Panc1 (cell line): ENCODE measurements around the gene DAB2IP. TPM values are rescaled to one million over a fixed set of nuclear protein-coding genes. Genes with fewer than 3 reads are reported as not detected.

Experiments used
- ATAC-seq: fragments of 200-7000 bp; cut with Tn5 transposase; 2 replicates; pipeline ENCODE4 v1.9.1; 2020; ENCODE audit warnings: mild to moderate bottlenecking, moderate library complexity
- BruUV-seq: library from RNA; stranded (reverse); fragments of 400-500 nt; replicated peaks from 2 replicates; lab custom pipeline; 2021; lab: Mats Ljungman, UMichigan
- CTCF ChIA-PET: fragments of 300-600 bp; sonication (Branson Sonifier 250); formaldehyde crosslinking; loops from one replicate; lab custom pipeline; 2022; ENCODE audit warnings: antibody characterized with exemption; lab: Charles Lee
- POLR2A ChIA-PET: fragments of 300-600 bp; sonication (Branson Sonifier 250); formaldehyde crosslinking; loops from one replicate; lab custom pipeline; 2022; ENCODE audit warnings: antibody characterized with exemption; lab: Charles Lee
- DNase-seq: peaks from one replicate; pipeline ENCODE4 v3.0.0-alpha.2; 2010; ENCODE audit warnings: low read depth, low spot score
- H3K27ac ChIP-seq: 2 replicates; pipeline ENCODE4 v1.5.1; 2011; ENCODE audit warnings: mild to moderate bottlenecking, low read length, inconsistent platforms
- H3K27me3 ChIP-seq: fragments of 200-500 bp; sonication (Bioruptor generic); 2 replicates; pipeline ENCODE4 v1.6.0; 2014; ENCODE audit warnings: low read length, inconsistent platforms; ENCODE audit not compliant: control insufficient read depth, insufficient read depth
- H3K36me3 ChIP-seq: fragments of 200-500 bp; sonication (Bioruptor generic); 2 replicates; pipeline ENCODE4 v1.5.1; 2014; ENCODE audit warnings: inconsistent platforms, mild to moderate bottlenecking, low read length, moderate library complexity; ENCODE audit not compliant: control insufficient read depth, insufficient read depth
- H3K4me1 ChIP-seq: 2 replicates; pipeline ENCODE4 v1.5.1; 2011; ENCODE audit warnings: inconsistent platforms, mild to moderate bottlenecking, low read length, moderate library complexity; ENCODE audit not compliant: control insufficient read depth, insufficient read depth
- H3K4me3 ChIP-seq, 2 experiments: 2 replicates each; pipeline ENCODE4 v1.5.1; 2011 to 2012; ENCODE audit warnings: low read depth in 2 of 2, low read length in 2 of 2, mild to moderate bottlenecking in 2 of 2, inconsistent platforms in 1 of 2, moderate library complexity in 1 of 2
- H3K9me3 ChIP-seq: fragments of 200-500 bp; sonication (Bioruptor generic); 2 replicates; pipeline ENCODE4 v1.5.1; 2014; ENCODE audit warnings: low read depth, mild to moderate bottlenecking, inconsistent platforms, low read length, moderate library complexity; ENCODE audit not compliant: control insufficient read depth, insufficient read depth
- POLR2AphosphoS5 ChIP-seq: IDR thresholded peaks from 2 replicates; pipeline ENCODE4 v1.6.1; 2012; ENCODE audit warnings: mild to moderate bottlenecking, low read depth, low read length, moderate library complexity
- SIN3A ChIP-seq: IDR thresholded peaks from 2 replicates; pipeline ENCODE4 v1.6.1; 2012; ENCODE audit warnings: low read depth, mild to moderate bottlenecking, low read length, moderate library complexity, borderline replicate concordance; ENCODE audit not compliant: insufficient read depth
- TCF7L2 ChIP-seq: IDR thresholded peaks from 2 replicates; pipeline ENCODE4 v1.6.1; 2011; ENCODE audit warnings: mild to moderate bottlenecking, low read depth, low read length, inconsistent platforms
- in situ Hi-C: cut with HindIII; loops from 2 replicates; pipeline ENCODE4 v1.10.0; 2016; ENCODE audit warnings: low sequenced_read_pairs, low pct_unique_long_range_greater_than_20kb
- intact Hi-C: fragments of 100-400 bp; cut with micrococcal nuclease; formaldehyde crosslinking; loops from one replicate; pipeline ENCODE4 v1.10.0; 2022; ENCODE audit not compliant: unreplicated experiment
- total RNA-seq: library from RNA; stranded (reverse); gene quantifications from one replicate; pipeline ENCODE4 v1.2.1, GENCODE V29; 2021; ENCODE audit not compliant: unreplicated experiment
- TF ChIP-seq, protein P1 (sequence below): fragments of 450-650 bp; IDR thresholded peaks from 2 replicates; pipeline ENCODE4 v1.5.1; 2017; ENCODE audit warnings: mild to moderate bottlenecking
- TF ChIP-seq, protein P2 (sequence below), 2 experiments: IDR thresholded peaks; 2 replicates each; pipeline ENCODE4 v1.6.1; 2011 to 2012; ENCODE audit warnings: low read depth in 2 of 2, control low read depth in 1 of 2, low read length in 1 of 2, mild to moderate bottlenecking in 1 of 2, moderate library complexity in 1 of 2; ENCODE audit not compliant: insufficient read depth in 1 of 2

DAB2IP gene
- total RNA-seq, 1 experiment from 2014 or later: 18.4 TPM

DNA sequence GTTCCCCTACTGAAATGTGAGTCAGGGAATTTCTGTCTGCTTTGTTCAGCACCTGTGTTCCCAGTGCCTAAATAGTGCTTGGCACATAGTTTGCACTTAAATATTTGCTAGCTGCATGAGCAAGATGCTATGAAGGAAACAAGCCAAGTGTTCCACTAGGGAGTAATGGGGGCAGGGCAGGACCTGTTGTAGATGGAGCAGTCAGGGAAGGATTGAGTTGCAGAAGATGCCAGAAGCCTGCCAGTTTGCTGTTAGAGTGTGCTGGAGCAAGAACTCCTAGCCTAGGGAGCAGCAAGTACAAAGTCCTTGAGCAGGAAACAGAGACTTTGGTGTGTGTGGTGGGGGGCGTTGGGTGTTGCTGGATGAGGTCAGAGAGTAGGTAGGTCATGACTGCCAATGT, 87.5 kb downstream of the DAB2IP start:
- DNase-seq (no peak), ATAC-seq (no peak)
- no peak overlapping the region for H3K4me3 ChIP-seq
- no TSS peak for BruUV-seq
- no peak for TF ChIP-seq POLR2AphosphoS5
- TF ChIP-seq, protein P1, sequence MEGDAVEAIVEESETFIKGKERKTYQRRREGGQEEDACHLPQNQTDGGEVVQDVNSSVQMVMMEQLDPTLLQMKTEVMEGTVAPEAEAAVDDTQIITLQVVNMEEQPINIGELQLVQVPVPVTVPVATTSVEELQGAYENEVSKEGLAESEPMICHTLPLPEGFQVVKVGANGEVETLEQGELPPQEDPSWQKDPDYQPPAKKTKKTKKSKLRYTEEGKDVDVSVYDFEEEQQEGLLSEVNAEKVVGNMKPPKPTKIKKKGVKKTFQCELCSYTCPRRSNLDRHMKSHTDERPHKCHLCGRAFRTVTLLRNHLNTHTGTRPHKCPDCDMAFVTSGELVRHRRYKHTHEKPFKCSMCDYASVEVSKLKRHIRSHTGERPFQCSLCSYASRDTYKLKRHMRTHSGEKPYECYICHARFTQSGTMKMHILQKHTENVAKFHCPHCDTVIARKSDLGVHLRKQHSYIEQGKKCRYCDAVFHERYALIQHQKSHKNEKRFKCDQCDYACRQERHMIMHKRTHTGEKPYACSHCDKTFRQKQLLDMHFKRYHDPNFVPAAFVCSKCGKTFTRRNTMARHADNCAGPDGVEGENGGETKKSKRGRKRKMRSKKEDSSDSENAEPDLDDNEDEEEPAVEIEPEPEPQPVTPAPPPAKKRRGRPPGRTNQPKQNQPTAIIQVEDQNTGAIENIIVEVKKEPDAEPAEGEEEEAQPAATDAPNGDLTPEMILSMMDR: no peak
- TF ChIP-seq, protein P2, sequence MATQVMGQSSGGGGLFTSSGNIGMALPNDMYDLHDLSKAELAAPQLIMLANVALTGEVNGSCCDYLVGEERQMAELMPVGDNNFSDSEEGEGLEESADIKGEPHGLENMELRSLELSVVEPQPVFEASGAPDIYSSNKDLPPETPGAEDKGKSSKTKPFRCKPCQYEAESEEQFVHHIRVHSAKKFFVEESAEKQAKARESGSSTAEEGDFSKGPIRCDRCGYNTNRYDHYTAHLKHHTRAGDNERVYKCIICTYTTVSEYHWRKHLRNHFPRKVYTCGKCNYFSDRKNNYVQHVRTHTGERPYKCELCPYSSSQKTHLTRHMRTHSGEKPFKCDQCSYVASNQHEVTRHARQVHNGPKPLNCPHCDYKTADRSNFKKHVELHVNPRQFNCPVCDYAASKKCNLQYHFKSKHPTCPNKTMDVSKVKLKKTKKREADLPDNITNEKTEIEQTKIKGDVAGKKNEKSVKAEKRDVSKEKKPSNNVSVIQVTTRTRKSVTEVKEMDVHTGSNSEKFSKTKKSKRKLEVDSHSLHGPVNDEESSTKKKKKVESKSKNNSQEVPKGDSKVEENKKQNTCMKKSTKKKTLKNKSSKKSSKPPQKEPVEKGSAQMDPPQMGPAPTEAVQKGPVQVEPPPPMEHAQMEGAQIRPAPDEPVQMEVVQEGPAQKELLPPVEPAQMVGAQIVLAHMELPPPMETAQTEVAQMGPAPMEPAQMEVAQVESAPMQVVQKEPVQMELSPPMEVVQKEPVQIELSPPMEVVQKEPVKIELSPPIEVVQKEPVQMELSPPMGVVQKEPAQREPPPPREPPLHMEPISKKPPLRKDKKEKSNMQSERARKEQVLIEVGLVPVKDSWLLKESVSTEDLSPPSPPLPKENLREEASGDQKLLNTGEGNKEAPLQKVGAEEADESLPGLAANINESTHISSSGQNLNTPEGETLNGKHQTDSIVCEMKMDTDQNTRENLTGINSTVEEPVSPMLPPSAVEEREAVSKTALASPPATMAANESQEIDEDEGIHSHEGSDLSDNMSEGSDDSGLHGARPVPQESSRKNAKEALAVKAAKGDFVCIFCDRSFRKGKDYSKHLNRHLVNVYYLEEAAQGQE (IDR thresholded peaks at IDR 0.05; ENCODE audit: insufficient read depth in 1 of 2, low read depth in 2 of 2, low read length in 1 of 2): no peak
- TF ChIP-seq TCF7L2: no peak
- no peak for TF ChIP-seq SIN3A
- H3K27ac ChIP-seq: no peak overlapping the region
- ChIA-PET POLR2A (no interaction called here), CTCF (no interaction called here)
- H3K27me3 ChIP-seq: no peaks in the 10 kb centered on the region
- peaks cover 23% of the 10 kb centered on the region for H3K4me1 ChIP-seq
- intact Hi-C loops (no loop called here), in situ Hi-C loops (no loop called here)
- H3K9me3 ChIP-seq: no peaks in the 10 kb centered on the region
- H3K36me3 ChIP-seq: no peaks in the 10 kb centered on the region

DNA sequence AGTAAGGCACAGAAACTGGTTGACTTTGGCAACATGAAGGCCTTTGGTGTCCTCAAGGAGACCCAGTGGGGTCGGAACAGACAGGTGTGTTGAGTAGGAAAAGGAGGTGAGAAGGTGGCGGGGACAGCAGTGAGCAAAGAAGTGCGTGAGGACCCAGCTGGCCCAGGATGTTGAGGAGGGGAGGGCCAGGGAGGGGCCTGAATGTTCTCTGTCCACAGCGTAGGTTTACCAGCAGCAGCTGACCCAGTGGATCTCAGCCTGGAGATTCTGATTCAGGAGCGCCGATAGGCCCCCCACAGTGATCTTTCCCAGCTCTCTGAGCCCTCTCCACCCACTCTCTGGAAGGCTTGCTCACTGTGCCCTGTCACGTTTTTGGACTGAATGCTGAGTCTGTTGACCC, 88.5 kb downstream of the DAB2IP start:
- no TSS peak for BruUV-seq
- no peak for ATAC-seq
- no peak for DNase-seq
- Histone ChIP-seq H3K27ac (no peak overlapping the region), H3K9me3 (no peaks in the 10 kb centered on the region), H3K4me3 (no peak overlapping the region), H3K27me3 (no peaks in the 10 kb centered on the region), H3K4me1 (peaks cover 26% of the 10 kb centered on the region), H3K36me3 (no peaks in the 10 kb centered on the region)
- POLR2A ChIA-PET: no interaction called here
- CTCF ChIA-PET: no interaction called here
- no peak for TF ChIP-seq POLR2AphosphoS5
- TF ChIP-seq, protein P1: no peak
- TF ChIP-seq, protein P2 (IDR thresholded peaks at IDR 0.05; ENCODE audit: insufficient read depth in 1 of 2, low read depth in 2 of 2, low read length in 1 of 2): no peak
- no peak for TF ChIP-seq SIN3A
- no peak for TF ChIP-seq TCF7L2
- intact Hi-C loops (loop anchor here (5.0 kb wide), 1 partner anchor 252 kb away; no protein-coding TSS in a partner anchor), in situ Hi-C loops (no loop called here)
